Adrenal gland (tissue), 12 donors: Measurements from ENCODE around the gene PHF12. TPM values are rescaled to one million over a fixed set of nuclear protein-coding genes. Genes with fewer than 3 reads are reported as not detected.

Experiments
- DNase-seq, 7 donors: peaks; one replicate each; pipeline ENCODE4 v3.0.0-alpha.2; 2019 to 2020
- H3K27ac ChIP-seq, 5 donors: fragments of 200-600 bp; sonication (generic) in 4 of 5; 1 replicate in 3 of 5; 2 replicates in 2 of 5; pipeline versions ENCODE4 v1.5.1 to v1.8.0; 2016 to 2020; ENCODE audit warnings: mild to moderate bottlenecking in 1 of 5
- H3K27me3 ChIP-seq: fragments of 200-600 bp; 2 replicates; pipeline ENCODE4 v1.8.0; 2021
- H3K36me3 ChIP-seq, 2 donors: fragments of 200-600 bp; replicated peaks in 1 of 2; 1 replicate in 1 of 2; 2 replicates in 1 of 2; pipeline versions ENCODE4 v1.5.1 to v1.8.0; 2018 to 2022
- H3K4me1 ChIP-seq, 2 donors: fragments of 200-600 bp; replicated peaks in 1 of 2; 1 replicate in 1 of 2; 2 replicates in 1 of 2; pipeline versions ENCODE4 v1.5.1 to v1.8.0; 2018 to 2021
- H3K4me3 ChIP-seq, 4 donors: fragments of 200-600 bp; sonication (generic) in 3 of 4; one replicate each; pipeline ENCODE4 v1.5.1; 2016 to 2018
- H3K9me3 ChIP-seq, 3 donors: fragments of 200-600 bp; sonication (generic) in 1 of 3; replicated peaks in 1 of 3; 1 replicate in 2 of 3; 2 replicates in 1 of 3; pipeline versions ENCODE4 v1.5.1 to v1.8.0; 2016 to 2021
- POLR2A ChIP-seq, 2 donors: fragments of 450-650 bp; IDR thresholded peaks; one replicate each; pipeline ENCODE4 v1.6.1; 2017; ENCODE audit warnings: antibody characterized with exemption in 2 of 2, mild to moderate bottlenecking in 2 of 2, moderate library complexity in 1 of 2
- WGBS, 4 donors: extraction: QIAGEN DNeasy Blood & Tissue Kit in 2 of 4; methylation state at CpG; one replicate each; pipeline versions ENCODE4 v1.1.5 to v1.1.7; 2013 to 2017; 5-methylcytosine and 5-hydroxymethylcytosine counted together
- intact Hi-C, 2 donors: fragments of 100-400 bp; cut with DNase I; formaldehyde crosslinking; loops; one replicate each; pipeline versions ENCODE4 v1.14.1 to v1.15.0; 2022 to 2023
- polyA plus RNA-seq, 3 donors: library from polyadenylated mRNA; stranded (reverse); fragments of 200-250 nt in 2 of 3; fragments of 350-450 nt in 1 of 3; fragmentation: Illumina TruSeq in 1 of 3; extraction: RNeasy Lipid Tissue Mini Kit (QIAGEN cat#74804) in 1 of 3; gene quantifications; one replicate each; pipeline ENCODE4 v1.2.3, GENCODE V29; 2013 to 2014
- total RNA-seq, 9 donors: library from RNA; depleted of rRNA in 4 of 9; stranded (reverse); fragments of >200 nt in 4 of 9; fragments of 120-200 nt in 1 of 9; fragmentation: NEBNext Ultra II Directional in 1 of 9; extraction: Animal tissue kit (Norgen Biotek cat#: 25700) in 1 of 9; gene quantifications; one replicate each; pipeline versions ENCODE4 v1.1.0 to v1.2.4, GENCODE V29; 2013 to 2023
- TF ChIP-seq, protein P1 (sequence below), 6 experiments: fragments of 450-650 bp in 4 of 6; fragments of 200-600 bp in 2 of 6; sonication (generic) in 1 of 6; IDR thresholded peaks; 1 replicate in 5 of 6; 2 replicates in 1 of 6; pipeline versions ENCODE4 v1.5.1 to v1.8.0; 2016 to 2021; ENCODE audit warnings: antibody characterized with exemption in 6 of 6, mild to moderate bottlenecking in 2 of 6, moderate library complexity in 1 of 6
- donor health status: healthy with polysubstance abuse.
- donor health status: Bipolar disorder and iron deficiency.
- donor health status: DM: yes; HTN: yes; CAD: no.
- donor health status: DM: no; HTN: no; CAD: no.
- donor health status: DM: no; HTN: no; CAD: no.
- donor health status: DM: yes; HTN: yes; CAD: no.

PHF12 gene
- total and polyA plus RNA-seq, 12 donors = 14.4 to 47.9 (median 26.3) TPM

GRCh38 chr17:28956861-28957260 is 5.5 kb upstream of the PHF12 start:
- no peaks in the 10 kb centered on the region for H3K36me3 ChIP-seq
- no peak overlapping the region for H3K4me3 ChIP-seq
- no peaks in the 10 kb centered on the region for H3K27me3 ChIP-seq
- no peak overlapping the region for H3K27ac ChIP-seq
- H3K9me3 ChIP-seq = no peaks in the 10 kb centered on the region
- DNase-seq = peak in 1 of 7 donors; percentile 24
- intact Hi-C loops = no loop called here
- peaks cover 0 to 10% of the 10 kb centered on the region in 2 donors for H3K4me1 ChIP-seq
- WGBS, 4 donors = 91 to 93% methylated on average over 3 of the region's 3 CpGs; no CpG with 5 or more reads in 2 of the 4 donors
- TF ChIP-seq, protein P1, sequence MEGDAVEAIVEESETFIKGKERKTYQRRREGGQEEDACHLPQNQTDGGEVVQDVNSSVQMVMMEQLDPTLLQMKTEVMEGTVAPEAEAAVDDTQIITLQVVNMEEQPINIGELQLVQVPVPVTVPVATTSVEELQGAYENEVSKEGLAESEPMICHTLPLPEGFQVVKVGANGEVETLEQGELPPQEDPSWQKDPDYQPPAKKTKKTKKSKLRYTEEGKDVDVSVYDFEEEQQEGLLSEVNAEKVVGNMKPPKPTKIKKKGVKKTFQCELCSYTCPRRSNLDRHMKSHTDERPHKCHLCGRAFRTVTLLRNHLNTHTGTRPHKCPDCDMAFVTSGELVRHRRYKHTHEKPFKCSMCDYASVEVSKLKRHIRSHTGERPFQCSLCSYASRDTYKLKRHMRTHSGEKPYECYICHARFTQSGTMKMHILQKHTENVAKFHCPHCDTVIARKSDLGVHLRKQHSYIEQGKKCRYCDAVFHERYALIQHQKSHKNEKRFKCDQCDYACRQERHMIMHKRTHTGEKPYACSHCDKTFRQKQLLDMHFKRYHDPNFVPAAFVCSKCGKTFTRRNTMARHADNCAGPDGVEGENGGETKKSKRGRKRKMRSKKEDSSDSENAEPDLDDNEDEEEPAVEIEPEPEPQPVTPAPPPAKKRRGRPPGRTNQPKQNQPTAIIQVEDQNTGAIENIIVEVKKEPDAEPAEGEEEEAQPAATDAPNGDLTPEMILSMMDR (IDR thresholded peaks at IDR 0.05) = no peak
- TF ChIP-seq POLR2A (IDR thresholded peaks at IDR 0.05) = no peak

- H3K9me3 ChIP-seq = no peaks in the 10 kb centered on the region
- no peak overlapping the region for H3K4me3 ChIP-seq
- no peaks in the 10 kb centered on the region for H3K27me3 ChIP-seq
- H3K36me3 ChIP-seq = no peaks in the 10 kb centered on the region
- TF ChIP-seq POLR2A (IDR thresholded peaks at IDR 0.05) = no peak
- TF ChIP-seq, protein P1 (IDR thresholded peaks at IDR 0.05) = no peak
- WGBS, 4 donors = 76 to 87% (median 81%) methylated on average over 4 to 7 of the region's 7 CpGs
- intact Hi-C loops = no loop called here
- peak in 1 of 7 donors; percentile 21 for DNase-seq
- no peak overlapping the region for H3K27ac ChIP-seq
- peaks cover 0 to 10% of the 10 kb centered on the region in 2 donors for H3K4me1 ChIP-seq
Measured at GRCh38 chr17:28956112-28956511, 4.8 kb upstream of the PHF12 start.

DNA sequence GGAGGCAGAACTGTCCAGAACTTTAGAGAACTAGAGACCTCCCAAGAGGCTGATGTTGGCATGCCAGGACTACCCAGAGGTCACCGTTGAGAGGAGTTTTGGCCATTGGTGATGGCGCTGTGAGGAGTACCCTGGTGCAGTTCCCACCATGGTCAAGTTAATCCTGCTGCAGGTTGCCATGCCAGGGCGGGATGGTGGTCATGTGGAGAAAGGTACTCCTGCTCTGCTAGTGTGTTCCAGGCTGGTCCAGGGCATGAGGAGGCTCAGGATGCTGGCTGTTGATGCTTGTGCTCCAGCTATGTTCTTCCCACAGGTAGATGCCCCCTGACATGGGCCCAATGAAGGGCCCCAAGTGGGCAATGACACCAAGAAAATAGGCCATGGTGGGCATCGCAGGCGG is 4.1 kb upstream of the PHF12 start:
- DNase-seq = peak in 1 of 7 donors; percentile 21
- intact Hi-C loops = no loop called here
- no peaks in the 10 kb centered on the region for H3K36me3 ChIP-seq
- H3K27me3 ChIP-seq = no peaks in the 10 kb centered on the region
- TF ChIP-seq, protein P1 (IDR thresholded peaks at IDR 0.05) = no peak
- no peak for TF ChIP-seq POLR2A (IDR thresholded peaks at IDR 0.05)
- peaks cover 0 to 10% of the 10 kb centered on the region in 2 donors for H3K4me1 ChIP-seq
- 89 to 96% (median 92%) methylated on average over 5 of the region's 5 CpGs; no CpG with 5 or more reads in 1 of the 4 donors for WGBS, 4 donors
- no peaks in the 10 kb centered on the region for H3K9me3 ChIP-seq
- no peak overlapping the region for H3K27ac ChIP-seq
- H3K4me3 ChIP-seq = no peak overlapping the region

DNA sequence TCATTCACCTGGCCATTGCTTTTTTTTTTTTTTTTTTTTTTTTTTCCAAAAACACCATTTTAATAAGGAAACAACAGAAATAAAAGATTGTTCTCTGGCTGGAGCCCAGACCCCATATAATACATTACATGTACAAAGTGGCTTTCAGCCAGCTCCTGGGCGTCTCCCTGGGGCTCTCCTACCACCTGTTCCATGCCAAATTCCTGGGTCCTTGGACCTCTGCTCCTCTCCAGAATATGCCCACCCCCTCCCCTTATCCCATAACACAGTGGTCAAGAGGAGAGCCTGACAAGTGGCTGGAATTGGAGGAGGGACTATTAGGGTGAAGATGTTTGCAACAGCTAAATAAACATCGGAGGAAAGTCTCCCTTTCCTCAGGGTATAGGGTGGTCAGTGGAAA is 3.6 kb upstream of the PHF12 start:
- Histone ChIP-seq H3K27me3 (no peaks in the 10 kb centered on the region), H3K4me3 (no peak overlapping the region), H3K4me1 (peaks cover 0 to 10% of the 10 kb centered on the region in 2 donors), H3K9me3 (no peaks in the 10 kb centered on the region), H3K36me3 (no peaks in the 10 kb centered on the region), H3K27ac (no peak overlapping the region)
- 70 to 88% (median 81%) methylated on average over 2 of the region's 2 CpGs for WGBS, 4 donors
- DNase-seq = peak in 1 of 7 donors; percentile 21
- no peak for TF ChIP-seq POLR2A (IDR thresholded peaks at IDR 0.05)
- TF ChIP-seq, protein P1 (IDR thresholded peaks at IDR 0.05) = no peak
- intact Hi-C loops = no loop called here
